H1 (cell line): ENCODE measurements around the gene C2CD5. TPM values are rescaled to one million over a fixed set of nuclear protein-coding genes. Genes with fewer than 3 reads are reported as not detected.

ENCODE experiments used
- CTCF ChIA-PET: fragments of 300-600 bp; sonication (Branson Sonifier 250); formaldehyde crosslinking; loops from one replicate; lab custom pipeline; 2021; ENCODE audit not compliant: partially characterized antibody; lab: Charles Lee
- POLR2A ChIA-PET: fragments of 300-600 bp; sonication (Branson Sonifier 250); formaldehyde crosslinking; loops from one replicate; lab custom pipeline; 2021; ENCODE audit warnings: inconsistent platforms; ENCODE audit not compliant: partially characterized antibody; lab: Charles Lee
- DNase-seq, 2 experiments: peaks; one replicate each; pipeline versions ENCODE4 v3.0.0 to v3.0.0-alpha.2; 2010 to 2022; ENCODE audit warnings: low spot score in 2 of 2, low read depth in 1 of 2, mixed read lengths in 1 of 2
- FAIRE-seq: peaks from 2 replicates; lab custom pipeline; 2011; peaks lifted over from hg19 to GRCh38; lab: Jason Lieb, UNC
- H2AFZ ChIP-seq: 2 replicates; pipeline ENCODE4 v1.8.1; 2012; ENCODE audit warnings: low read length, inconsistent platforms
- H2AK5ac ChIP-seq: 2 replicates; pipeline ENCODE4 v1.6.1; 2013; ENCODE audit warnings: low read depth, low read length
- H2BK120ac ChIP-seq: replicated peaks from 2 replicates; pipeline ENCODE3; 2013; ENCODE audit warnings: low read depth, low read length, inconsistent platforms
- H2BK12ac ChIP-seq: 2 replicates; pipeline ENCODE4 v1.6.1; 2013; ENCODE audit warnings: low read depth, low read length
- H2BK15ac ChIP-seq: 2 replicates; pipeline ENCODE4 v1.6.1; 2013; ENCODE audit warnings: low read length
- H2BK20ac ChIP-seq: 2 replicates; pipeline ENCODE4 v1.6.1; 2013; ENCODE audit warnings: low read length
- H2BK5ac ChIP-seq: 2 replicates; pipeline ENCODE4 v1.6.1; 2013; ENCODE audit warnings: low read depth, low read length
- H3K14ac ChIP-seq: 2 replicates; pipeline ENCODE4 v1.6.1; 2013; ENCODE audit warnings: inconsistent platforms; ENCODE audit not compliant: insufficient read length
- H3K18ac ChIP-seq: 2 replicates; pipeline ENCODE4 v1.6.1; 2013; ENCODE audit warnings: low read length; ENCODE audit errors: extremely low read depth
- H3K23ac ChIP-seq: 2 replicates; pipeline ENCODE4 v1.6.1; 2013; ENCODE audit warnings: inconsistent platforms; ENCODE audit not compliant: insufficient read length
- H3K23me2 ChIP-seq: 2 replicates; pipeline ENCODE4 v1.6.1; 2013; ENCODE audit warnings: low read depth, low read length
- H3K27ac ChIP-seq: 2 replicates; pipeline ENCODE4 v1.6.1; 2011; ENCODE audit warnings: low read depth, low read length, inconsistent platforms
- H3K27me3 ChIP-seq, 4 experiments: replicated peaks in 1 of 4; 1 replicate in 1 of 4; 2 replicates in 3 of 4; pipeline versions ENCODE4 v1.6.1 to v1.8.1; 2011 to 2013; ENCODE audit warnings: low read length in 3 of 4, mild to moderate bottlenecking in 3 of 4, inconsistent platforms in 2 of 4, mixed read lengths in 2 of 4, moderate library complexity in 1 of 4; ENCODE audit not compliant: control insufficient read depth in 3 of 4, insufficient read depth in 3 of 4; ENCODE audit errors: extremely low read depth in 1 of 4
- H3K36me3 ChIP-seq, 4 experiments: 2 replicates each; pipeline versions ENCODE4 v1.6.1 to v1.8.1; 2011 to 2013; ENCODE audit warnings: mild to moderate bottlenecking in 4 of 4, low read length in 3 of 4, moderate library complexity in 2 of 4, control low read depth in 1 of 4, inconsistent platforms in 1 of 4; ENCODE audit not compliant: insufficient read depth in 4 of 4, control insufficient read depth in 2 of 4
- H3K4ac ChIP-seq: replicated peaks from 2 replicates; pipeline ENCODE3; 2013; ENCODE audit warnings: low read length, low read depth, mixed read lengths, inconsistent platforms; ENCODE audit not compliant: insufficient read length
- H3K4me1 ChIP-seq, 4 experiments: replicated peaks in 1 of 4; 1 replicate in 1 of 4; 2 replicates in 3 of 4; pipeline versions ENCODE4 v1.6.1 to v1.8.1; 2011 to 2013; ENCODE audit warnings: low read length in 3 of 4, inconsistent platforms in 2 of 4, mixed read lengths in 1 of 4; ENCODE audit not compliant: insufficient read depth in 4 of 4, control insufficient read depth in 3 of 4
- H3K4me2 ChIP-seq, 2 experiments: 2 replicates each; pipeline versions ENCODE4 v1.6.1 to v1.8.1; 2011 to 2013; ENCODE audit warnings: low read depth in 2 of 2, low read length in 2 of 2, control low read depth in 1 of 2, inconsistent platforms in 1 of 2, mild to moderate bottlenecking in 1 of 2; ENCODE audit not compliant: insufficient read depth in 1 of 2
- H3K4me3 ChIP-seq, 4 experiments: fragments of 200-600, 300-600 bp in 1 of 4; sonication (generic), shearing (Covaris generic), sonication (Bioruptor Twin) in 1 of 4; 2 replicates each; pipeline versions ENCODE4 v1.5.1 to v1.8.1; 2011 to 2016; ENCODE audit warnings: low read length in 4 of 4, low read depth in 3 of 4, control low read depth in 2 of 4, inconsistent platforms in 2 of 4, mild to moderate bottlenecking in 2 of 4, mixed read lengths in 1 of 4, moderate library complexity in 1 of 4; ENCODE audit not compliant: insufficient read depth in 2 of 4; ENCODE audit errors: extremely low read depth in 1 of 4
- H3K56ac ChIP-seq: replicated peaks from 2 replicates; pipeline ENCODE3; 2013; ENCODE audit warnings: low read depth, mild to moderate bottlenecking, mixed read lengths, low read length, inconsistent platforms; ENCODE audit not compliant: insufficient read length
- H3K79me1 ChIP-seq: 2 replicates; pipeline ENCODE4 v1.6.1; 2013; ENCODE audit warnings: low read depth, low read length, control low read depth
- H3K79me2 ChIP-seq, 2 experiments: 2 replicates each; pipeline versions ENCODE4 v1.6.1 to v1.8.1; 2012 to 2013; ENCODE audit warnings: low read length in 2 of 2, mild to moderate bottlenecking in 2 of 2, inconsistent platforms in 1 of 2; ENCODE audit not compliant: insufficient read depth in 2 of 2, control insufficient read depth in 1 of 2
- H3K9ac ChIP-seq, 4 experiments: replicated peaks in 1 of 4; 1 replicate in 1 of 4; 2 replicates in 3 of 4; pipeline versions ENCODE4 v1.6.1 to v1.8.1; 2011 to 2013; ENCODE audit warnings: low read depth in 3 of 4, low read length in 3 of 4, control low read depth in 2 of 4, mild to moderate bottlenecking in 2 of 4, moderate library complexity in 2 of 4, inconsistent platforms in 1 of 4; ENCODE audit errors: extremely low read depth in 1 of 4
- H3K9me3 ChIP-seq, 2 experiments: 2 replicates each; pipeline versions ENCODE4 v1.6.1 to v1.8.1; 2012 to 2013; ENCODE audit warnings: mild to moderate bottlenecking in 2 of 2, moderate library complexity in 2 of 2, control low read depth in 1 of 2, inconsistent platforms in 1 of 2, low read depth in 1 of 2, low read length in 1 of 2, mixed read lengths in 1 of 2; ENCODE audit not compliant: insufficient read depth in 2 of 2
- H4K20me1 ChIP-seq, 2 experiments: replicated peaks in 1 of 2; 2 replicates each; pipeline versions ENCODE3 to v1.8.1; 2011 to 2013; ENCODE audit warnings: inconsistent platforms in 2 of 2, low read length in 2 of 2, mild to moderate bottlenecking in 1 of 2; ENCODE audit not compliant: insufficient read depth in 2 of 2, control insufficient read depth in 1 of 2
- H4K5ac ChIP-seq: 2 replicates; pipeline ENCODE4 v1.6.1; 2013; ENCODE audit warnings: low read length, low read depth, mixed read lengths, inconsistent platforms; ENCODE audit not compliant: insufficient read length
- H4K8ac ChIP-seq: 2 replicates; pipeline ENCODE4 v1.8.0; 2013; ENCODE audit warnings: mild to moderate bottlenecking, moderate library complexity, low read length, inconsistent platforms; ENCODE audit not compliant: insufficient read depth; ENCODE audit errors: extremely low read depth
- H4K91ac ChIP-seq: replicated peaks from 2 replicates; pipeline ENCODE3; 2013; ENCODE audit warnings: low read length, mixed read lengths, inconsistent platforms; ENCODE audit not compliant: insufficient read length
- BACH1 ChIP-seq: IDR thresholded peaks from 2 replicates; pipeline ENCODE4 v1.6.1; 2012; ENCODE audit warnings: low read length, improper control_type of control experiment
- EZH2 ChIP-seq: fragments of 200-600 bp; sonication (generic); IDR thresholded peaks from 2 replicates; pipeline ENCODE4 v1.7.1; 2012; ENCODE audit warnings: low read depth, mild to moderate bottlenecking, moderate library complexity, low read length, inconsistent platforms; ENCODE audit not compliant: severe bottlenecking
- NANOG ChIP-seq: IDR thresholded peaks from 2 replicates; pipeline ENCODE4 v1.6.1; 2011; ENCODE audit warnings: low read length, low read depth, mild to moderate bottlenecking, inconsistent platforms; ENCODE audit not compliant: insufficient read depth, poor library complexity, severe bottlenecking
- POLR2A ChIP-seq, 2 experiments: IDR thresholded peaks; 1 replicate in 1 of 2; 2 replicates in 1 of 2; pipeline ENCODE4 v1.6.1; 2011; ENCODE audit warnings: low read depth in 2 of 2, low read length in 2 of 2, mild to moderate bottlenecking in 2 of 2; ENCODE audit errors: control extremely low read depth in 1 of 2
- RAD21 ChIP-seq, 2 experiments: IDR thresholded peaks in 1 of 2; conservative IDR thresholded peaks in 1 of 2; 2 replicates each; pipeline ENCODE4 v1.6.1; 2011; ENCODE audit warnings: low read depth in 2 of 2, low read length in 2 of 2, improper control_type of control experiment in 1 of 2, inconsistent platforms in 1 of 2, mild to moderate bottlenecking in 1 of 2, moderate library complexity in 1 of 2
- RNF2 ChIP-seq: fragments of 200-900, 300-1000 bp; sonication (generic); IDR thresholded peaks from 2 replicates; pipeline ENCODE4 v1.7.1; 2016; ENCODE audit warnings: borderline replicate concordance, low read depth, mild to moderate bottlenecking, antibody characterized with exemption, low read length; ENCODE audit not compliant: poor library complexity, severe bottlenecking; ENCODE audit errors: missing control alignments
- SAP30 ChIP-seq: fragments of 300-600 bp; sonication (generic); IDR thresholded peaks from 2 replicates; pipeline ENCODE4 v1.7.1; 2012; ENCODE audit warnings: low read length, moderate library complexity, mild to moderate bottlenecking, inconsistent platforms; ENCODE audit not compliant: insufficient read depth, insufficient replicate concordance
- TAF1 ChIP-seq: IDR thresholded peaks from 2 replicates; pipeline ENCODE4 v1.6.1; 2011; ENCODE audit warnings: mild to moderate bottlenecking, low read depth, low read length
- TAF7 ChIP-seq: optimal IDR thresholded peaks from 2 replicates; pipeline ENCODE3; 2011; ENCODE audit warnings: low read depth, mild to moderate bottlenecking, inconsistent platforms, low read length, moderate library complexity, borderline replicate concordance
- WGBS, 2 experiments: shearing (Covaris generic) in 1 of 2; methylation state at CpG; one replicate each; pipeline versions ENCODE4 v1.1.6 to v1.1.7; 2013 to 2015; ENCODE audit warnings: low lambda C conversion rate in 2 of 2, mixed read lengths in 2 of 2, inconsistent platforms in 1 of 2, low coverage in 1 of 2, missing lambda C conversion rate in 1 of 2; ENCODE audit not compliant: insufficient replicate concordance in 2 of 2, insufficient coverage in 1 of 2, insufficient read length in 1 of 2; ENCODE audit errors: extremely low coverage in 1 of 2, missing lambda C conversion rate in 1 of 2; 5-methylcytosine and 5-hydroxymethylcytosine counted together
- polyA plus RNA-seq, 7 experiments: library from polyadenylated mRNA; depleted of rRNA in 3 of 7; stranded (reverse) in 5 of 7; unstranded in 2 of 7; fragments of >200 nt in 5 of 7; fragments of 200-250 nt in 2 of 7; gene quantifications; 1 replicate in 5 of 7; 2 replicates in 1 of 7; 4 replicates in 1 of 7; pipeline versions ENCODE4 v1.2.1 to v1.2.3, GENCODE V29; 2011 to 2013; ENCODE audit warnings: missing spikeins in 2 of 7, mixed read lengths in 2 of 7
- total RNA-seq: library from RNA; stranded (reverse); fragmentation: NEBNext Ultra II Directional; extraction: Animal tissue kit (Norgen Biotek cat#: 25700); gene quantifications from 2 replicates; pipeline ENCODE4 v1.2.1, GENCODE V29; 2021
- TF ChIP-seq, protein P1 (sequence below): IDR thresholded peaks from 2 replicates; pipeline ENCODE4 v1.6.1; 2012; ENCODE audit warnings: inconsistent platforms
- TF ChIP-seq, protein P2 (sequence below): IDR thresholded peaks from 2 replicates; pipeline ENCODE4 v1.6.1; 2012; ENCODE audit warnings: low read length, inconsistent platforms

C2CD5 gene
- total and polyA plus RNA-seq, 2 of the 8 experiments (the other 6 are each of a cell fraction or from before 2014, with no cell fraction given): 21.9 to 45.9 TPM

DNA sequence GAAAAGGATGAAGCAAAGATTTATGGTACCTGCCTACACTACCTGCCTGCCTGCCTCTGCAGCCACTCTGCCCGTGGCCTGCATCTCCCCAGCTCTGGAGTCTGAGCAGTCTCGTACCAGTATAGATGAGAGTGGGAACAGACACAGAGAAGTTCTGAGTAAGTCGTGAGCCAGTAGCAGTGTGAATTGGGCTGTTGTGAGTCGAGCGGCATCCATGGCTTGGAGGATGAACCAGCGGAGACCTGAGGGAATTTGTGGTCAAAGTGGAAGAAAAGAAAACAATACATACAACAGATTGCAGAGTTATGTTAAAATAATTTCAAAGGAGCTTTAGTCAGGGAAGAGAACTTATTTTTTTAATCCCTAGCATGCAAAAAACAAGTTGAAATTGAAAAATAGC, 25.3 kb downstream of the C2CD5 start:
- Histone ChIP-seq H3K9ac (no peak overlapping the region), H2BK120ac (no peak overlapping the region), H3K79me1 (no peaks in the 10 kb centered on the region), H3K23me2 (no peaks in the 10 kb centered on the region), H3K23ac (no peak overlapping the region), H3K18ac (no peak overlapping the region), H3K27ac (no peak overlapping the region), H2BK15ac (no peak overlapping the region), H4K91ac (no peak overlapping the region), H3K4ac (no peak overlapping the region), H3K4me3 (no peak overlapping the region), H3K56ac (no peak overlapping the region), H3K14ac (no peak overlapping the region), H4K5ac (no peak overlapping the region), H4K8ac (no peak overlapping the region; the same call in 1 of the 2 replicates), H2BK12ac (no peak overlapping the region), H4K20me1 (peaks cover 0 to 2% of the 10 kb centered on the region in 2 experiments), H2AK5ac (no peak overlapping the region), H2BK20ac (no peak overlapping the region), H3K79me2 (no peaks in the 10 kb centered on the region), H3K36me3 (peaks cover 0 to 42% (median 14%) of the 10 kb centered on the region in 4 experiments; a peak in 6 of 8 replicates), H3K4me1 (no peaks in the 10 kb centered on the region), H2AFZ (no peak overlapping the region), H3K9me3 (no peaks in the 10 kb centered on the region), H3K27me3 (no peaks in the 10 kb centered on the region), H2BK5ac (no peak overlapping the region), H3K4me2 (no peak overlapping the region)
- DNase-seq (no peak), FAIRE-seq (no peak)
- CTCF ChIA-PET: interaction anchor here (1.1 to 2.1 kb wide), 3 partner anchors 10 to 77 kb away, joined by 3 to 7 read pairs (median 3); no protein-coding TSS in a partner anchor
- POLR2A ChIA-PET: no interaction called here
- WGBS, 2 experiments: 87% methylated on average over 6 of the region's 6 CpGs; no CpG with 5 or more reads in 1 of the 2 experiments
- no peak for TF ChIP-seq BACH1
- no peak for TF ChIP-seq TAF7
- TF ChIP-seq POLR2A (IDR thresholded peaks at IDR 0.05; ENCODE audit: control extremely low read depth in 1 of 2, low read depth in 2 of 2, low read length in 2 of 2): no peak
- no peak for TF ChIP-seq TAF1
- TF ChIP-seq, protein P1, sequence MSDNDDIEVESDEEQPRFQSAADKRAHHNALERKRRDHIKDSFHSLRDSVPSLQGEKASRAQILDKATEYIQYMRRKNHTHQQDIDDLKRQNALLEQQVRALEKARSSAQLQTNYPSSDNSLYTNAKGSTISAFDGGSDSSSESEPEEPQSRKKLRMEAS: no peak
- no peak for TF ChIP-seq RNF2
- TF ChIP-seq SAP30: no peak
- TF ChIP-seq EZH2: no peak
- TF ChIP-seq, protein P2, sequence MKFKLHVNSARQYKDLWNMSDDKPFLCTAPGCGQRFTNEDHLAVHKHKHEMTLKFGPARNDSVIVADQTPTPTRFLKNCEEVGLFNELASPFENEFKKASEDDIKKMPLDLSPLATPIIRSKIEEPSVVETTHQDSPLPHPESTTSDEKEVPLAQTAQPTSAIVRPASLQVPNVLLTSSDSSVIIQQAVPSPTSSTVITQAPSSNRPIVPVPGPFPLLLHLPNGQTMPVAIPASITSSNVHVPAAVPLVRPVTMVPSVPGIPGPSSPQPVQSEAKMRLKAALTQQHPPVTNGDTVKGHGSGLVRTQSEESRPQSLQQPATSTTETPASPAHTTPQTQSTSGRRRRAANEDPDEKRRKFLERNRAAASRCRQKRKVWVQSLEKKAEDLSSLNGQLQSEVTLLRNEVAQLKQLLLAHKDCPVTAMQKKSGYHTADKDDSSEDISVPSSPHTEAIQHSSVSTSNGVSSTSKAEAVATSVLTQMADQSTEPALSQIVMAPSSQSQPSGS: no peak
- TF ChIP-seq NANOG: no peak
- TF ChIP-seq RAD21 (IDR thresholded peaks at IDR 0.05 in 1 of 2, conservative IDR thresholded peaks at IDR 0.05 in 1 of 2; ENCODE audit: low read depth in 2 of 2, low read length in 2 of 2): no peak
